Spleen (tissue), 11 donors: ENCODE measurements around the gene CEP112. TPM values are rescaled to one million over a fixed set of nuclear protein-coding genes. Genes with fewer than 3 reads are reported as not detected.

ENCODE experiments used
- DNase-seq: peaks from one replicate; pipeline ENCODE4 v3.0.0-alpha.2; 2020
- H3K27ac ChIP-seq, 8 donors: fragments of 200-600 bp; sonication (generic) in 7 of 8; 1 replicate in 4 of 8; 2 replicates in 4 of 8; pipeline versions ENCODE4 v1.5.0 to v1.8.0; 2016 to 2021; ENCODE audit warnings: inconsistent platforms in 4 of 8, mild to moderate bottlenecking in 4 of 8, moderate library complexity in 1 of 8
- H3K27me3 ChIP-seq, 7 donors: fragments of 200-600 bp; sonication (generic) in 6 of 7; replicated peaks in 1 of 7; 1 replicate in 4 of 7; 2 replicates in 3 of 7; pipeline versions ENCODE4 v1.5.0 to v1.8.0; 2016 to 2021; ENCODE audit warnings: inconsistent platforms in 3 of 7, mild to moderate bottlenecking in 1 of 7
- H3K36me3 ChIP-seq, 6 donors: fragments of 200-600 bp; sonication (generic) in 5 of 6; 1 replicate in 4 of 6; 2 replicates in 2 of 6; pipeline versions ENCODE4 v1.5.0 to v1.8.0; 2016 to 2021; ENCODE audit warnings: inconsistent platforms in 2 of 6
- H3K4me1 ChIP-seq, 6 donors: fragments of 200-600 bp; sonication (generic) in 5 of 6; 1 replicate in 3 of 6; 2 replicates in 3 of 6; pipeline versions ENCODE4 v1.5.0 to v1.8.0; 2016 to 2021; ENCODE audit warnings: inconsistent platforms in 3 of 6
- H3K4me3 ChIP-seq, 8 donors: fragments of 200-600 bp; sonication (generic) in 7 of 8; 1 replicate in 4 of 8; 2 replicates in 4 of 8; pipeline versions ENCODE4 v1.5.0 to v1.8.0; 2016 to 2021; ENCODE audit warnings: inconsistent platforms in 4 of 8, mild to moderate bottlenecking in 4 of 8, moderate library complexity in 2 of 8
- H3K9me3 ChIP-seq, 8 donors: fragments of 200-600 bp; sonication (generic) in 7 of 8; 1 replicate in 4 of 8; 2 replicates in 4 of 8; pipeline versions ENCODE4 v1.5.0 to v1.8.0; 2016 to 2021; ENCODE audit warnings: inconsistent platforms in 4 of 8
- POLR2A ChIP-seq, 3 donors: fragments of 450-650 bp; IDR thresholded peaks; one replicate each; pipeline ENCODE4 v1.5.1; 2017; ENCODE audit warnings: antibody characterized with exemption in 3 of 3, mild to moderate bottlenecking in 1 of 3
- POLR2AphosphoS5 ChIP-seq, 3 donors: sonication (generic); formaldehyde crosslinking; IDR thresholded peaks; one replicate each; pipeline ENCODE4 v1.5.1; 2017; ENCODE audit warnings: antibody characterized with exemption in 3 of 3
- WGBS, 5 donors: extraction: QIAGEN DNeasy Blood & Tissue Kit in 3 of 5; methylation state at CpG; one replicate each; pipeline versions ENCODE4 v1.1.5 to v1.1.7; 2013 to 2018; 5-methylcytosine and 5-hydroxymethylcytosine counted together
- intact Hi-C: fragments of 100-400 bp; cut with DNase I; formaldehyde crosslinking; loops from one replicate; pipeline ENCODE4 v1.15.0; 2023; ENCODE audit warnings: low total_unique reads
- polyA plus RNA-seq, 3 donors: library from polyadenylated mRNA; stranded (reverse); fragments of 200-250 nt; gene quantifications; one replicate each; pipeline ENCODE4 v1.2.1, GENCODE V29; 2013
- total RNA-seq, 7 donors: library from RNA; depleted of rRNA in 3 of 7; stranded (reverse); fragments of >200 nt in 3 of 7; fragmentation: NEBNext Ultra II Directional in 4 of 7; extraction: Animal tissue kit (Norgen Biotek cat#: 25700) in 4 of 7; gene quantifications; one replicate each; pipeline versions ENCODE4 v1.1.0 to v1.2.1, GENCODE V29; 2016 to 2021
- TF ChIP-seq, protein P1 (sequence below), 11 experiments: fragments of 200-600 bp in 7 of 11; fragments of 450-650 bp in 4 of 11; sonication (generic) in 4 of 11; IDR thresholded peaks in 8 of 11; conservative IDR thresholded peaks in 3 of 11; 1 replicate in 7 of 11; 2 replicates in 4 of 11; pipeline versions ENCODE4 v1.4.0 to v1.8.0; 2016 to 2021; ENCODE audit warnings: antibody characterized with exemption in 11 of 11, inconsistent platforms in 4 of 11, mild to moderate bottlenecking in 1 of 11
- donor health status: healthy with polysubstance abuse.
- donor health status: DM: no; HTN: no; CAD: no; lungs with moderate emphysema.
- donor health status: DM: no; HTN: no; CAD: no.
- donor health status: Bipolar disorder and iron deficiency.
- donor health status: healthy.
- donor health status: DM: no; HTN: no; CAD: no.
- donor health status: DM: yes; HTN: yes; CAD: no.

Gene CEP112
- total and polyA plus RNA-seq, 10 donors: 3.1 to 31.0 (median 16.8) TPM

DNA sequence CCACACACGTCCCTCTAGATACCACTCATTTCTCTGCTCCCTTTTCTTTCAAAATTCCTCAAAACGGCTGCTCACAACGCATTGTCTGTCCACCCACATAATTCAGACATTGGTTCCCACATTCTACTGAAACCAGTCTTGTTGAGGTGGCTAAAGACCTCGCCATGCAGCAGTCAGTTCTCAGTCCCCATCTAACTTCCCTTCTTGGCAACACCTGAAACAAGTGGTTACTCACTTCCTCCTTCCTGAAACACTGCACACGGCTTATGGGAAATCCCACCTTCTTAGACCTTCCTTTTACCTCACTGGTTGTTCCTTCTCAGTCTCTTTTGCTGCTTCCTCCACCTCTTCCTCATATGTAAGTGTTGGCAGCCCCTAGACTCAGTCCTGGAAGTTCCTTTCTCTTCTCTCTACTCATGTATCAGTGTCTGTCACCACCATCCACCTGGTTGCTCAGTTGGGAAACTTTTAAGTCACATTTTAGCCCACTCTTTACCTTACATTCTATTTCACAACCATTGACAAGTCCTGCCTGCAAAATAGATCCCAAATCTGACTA, 277.1 kb downstream of the CEP112 start:
- TF ChIP-seq POLR2A (IDR thresholded peaks at IDR 0.05) (no peak), POLR2AphosphoS5 (IDR thresholded peaks at IDR 0.05) (no peak)
- TF ChIP-seq, protein P1, sequence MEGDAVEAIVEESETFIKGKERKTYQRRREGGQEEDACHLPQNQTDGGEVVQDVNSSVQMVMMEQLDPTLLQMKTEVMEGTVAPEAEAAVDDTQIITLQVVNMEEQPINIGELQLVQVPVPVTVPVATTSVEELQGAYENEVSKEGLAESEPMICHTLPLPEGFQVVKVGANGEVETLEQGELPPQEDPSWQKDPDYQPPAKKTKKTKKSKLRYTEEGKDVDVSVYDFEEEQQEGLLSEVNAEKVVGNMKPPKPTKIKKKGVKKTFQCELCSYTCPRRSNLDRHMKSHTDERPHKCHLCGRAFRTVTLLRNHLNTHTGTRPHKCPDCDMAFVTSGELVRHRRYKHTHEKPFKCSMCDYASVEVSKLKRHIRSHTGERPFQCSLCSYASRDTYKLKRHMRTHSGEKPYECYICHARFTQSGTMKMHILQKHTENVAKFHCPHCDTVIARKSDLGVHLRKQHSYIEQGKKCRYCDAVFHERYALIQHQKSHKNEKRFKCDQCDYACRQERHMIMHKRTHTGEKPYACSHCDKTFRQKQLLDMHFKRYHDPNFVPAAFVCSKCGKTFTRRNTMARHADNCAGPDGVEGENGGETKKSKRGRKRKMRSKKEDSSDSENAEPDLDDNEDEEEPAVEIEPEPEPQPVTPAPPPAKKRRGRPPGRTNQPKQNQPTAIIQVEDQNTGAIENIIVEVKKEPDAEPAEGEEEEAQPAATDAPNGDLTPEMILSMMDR (IDR thresholded peaks at IDR 0.05 in 8 of 11, conservative IDR thresholded peaks at IDR 0.05 in 3 of 11): no peak

DNA sequence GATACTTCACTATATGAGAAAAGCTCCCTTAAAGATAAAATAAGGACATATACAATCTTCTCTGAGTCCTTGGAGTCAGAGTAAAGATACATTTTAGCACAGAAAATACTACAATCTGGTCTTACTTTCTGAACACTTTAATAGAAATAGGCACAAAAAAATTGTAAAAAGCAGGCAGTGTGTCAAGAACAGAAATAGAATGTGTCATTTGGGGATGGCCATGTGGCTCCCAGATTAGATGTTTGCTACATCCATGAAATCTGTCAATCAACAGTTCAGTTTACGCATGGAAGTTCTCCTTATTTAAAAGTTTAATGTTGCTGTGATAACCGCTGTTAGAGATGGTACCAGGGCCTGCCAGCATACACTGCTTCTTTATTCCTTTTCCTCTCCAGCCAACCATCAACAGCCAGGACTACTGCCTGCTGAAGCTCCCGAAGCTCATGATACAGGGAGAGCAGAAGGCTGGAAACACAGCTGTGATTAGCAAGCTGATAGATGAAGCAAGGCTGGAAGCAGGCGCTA, 278.5 kb downstream of the CEP112 start:
- TF ChIP-seq POLR2A (IDR thresholded peaks at IDR 0.05) (no peak), POLR2AphosphoS5 (IDR thresholded peaks at IDR 0.05) (no peak)
- TF ChIP-seq, protein P1 (IDR thresholded peaks at IDR 0.05 in 8 of 11, conservative IDR thresholded peaks at IDR 0.05 in 3 of 11): no peak
- H3K36me3 ChIP-seq: no peaks in the 10 kb centered on the region
- no peaks in the 10 kb centered on the region for H3K27me3 ChIP-seq
- 88 to 98% (median 97%) methylated on average over 4 of the region's 4 CpGs for WGBS, 5 donors
- intact Hi-C loops: no loop called here
- H3K4me1 ChIP-seq: no peaks in the 10 kb centered on the region
- no peak for DNase-seq
- H3K27ac ChIP-seq: no peak overlapping the region
- no peak overlapping the region for H3K4me3 ChIP-seq
- H3K9me3 ChIP-seq: peaks cover 0 to 33% (median 18%) of the 10 kb centered on the region in 8 donors

More for the DNA sequence above, 277.1 kb downstream of the CEP112 start:
- peaks cover 0 to 12% (median 1%) of the 10 kb centered on the region in 6 donors for H3K4me1 ChIP-seq
- WGBS, 5 donors: 58 to 62% (median 60%) methylated on average over 5 of the region's 5 CpGs
- no peaks in the 10 kb centered on the region for H3K36me3 ChIP-seq
- peaks cover 0 to 25% (median 18%) of the 10 kb centered on the region in 8 donors for H3K9me3 ChIP-seq
- no peak overlapping the region for H3K27ac ChIP-seq
- no peaks in the 10 kb centered on the region for H3K27me3 ChIP-seq
- no peak for DNase-seq
- no peak overlapping the region for H3K4me3 ChIP-seq
- intact Hi-C loops: no loop called here

DNA sequence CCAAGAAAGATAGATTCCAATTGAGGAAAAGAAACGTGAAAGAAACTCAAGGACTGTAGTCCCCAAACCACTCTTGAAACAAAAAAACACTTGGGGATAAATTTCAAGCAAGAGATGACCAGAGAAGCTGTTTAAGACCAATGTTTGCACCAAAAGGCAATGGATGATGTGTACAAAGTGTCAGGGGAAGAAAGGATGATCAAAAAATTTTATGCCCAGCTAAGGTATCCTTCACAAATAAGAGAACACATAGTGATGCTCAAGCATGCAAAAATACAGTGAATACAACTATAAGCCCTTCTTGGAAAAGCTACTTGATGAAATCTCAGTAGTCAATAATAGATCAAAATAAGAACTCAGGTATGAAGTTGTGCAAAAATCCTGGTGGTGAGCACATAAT, 281.1 kb downstream of the CEP112 start:
- no peaks in the 10 kb centered on the region for H3K27me3 ChIP-seq
- H3K9me3 ChIP-seq: peaks cover 0 to 33% (median 18%) of the 10 kb centered on the region in 8 donors
- intact Hi-C loops: no loop called here
- no peaks in the 10 kb centered on the region for H3K4me1 ChIP-seq
- TF ChIP-seq POLR2AphosphoS5 (IDR thresholded peaks at IDR 0.05) (no peak), POLR2A (IDR thresholded peaks at IDR 0.05) (no peak)
- TF ChIP-seq, protein P1 (IDR thresholded peaks at IDR 0.05 in 8 of 11, conservative IDR thresholded peaks at IDR 0.05 in 3 of 11): no peak
- WGBS, 5 donors: 78 to 91% (median 84%) methylated on average over 1 of the region's 1 CpG
- no peak overlapping the region for H3K27ac ChIP-seq
- no peak overlapping the region for H3K4me3 ChIP-seq
- no peaks in the 10 kb centered on the region for H3K36me3 ChIP-seq
- DNase-seq: no peak

DNA sequence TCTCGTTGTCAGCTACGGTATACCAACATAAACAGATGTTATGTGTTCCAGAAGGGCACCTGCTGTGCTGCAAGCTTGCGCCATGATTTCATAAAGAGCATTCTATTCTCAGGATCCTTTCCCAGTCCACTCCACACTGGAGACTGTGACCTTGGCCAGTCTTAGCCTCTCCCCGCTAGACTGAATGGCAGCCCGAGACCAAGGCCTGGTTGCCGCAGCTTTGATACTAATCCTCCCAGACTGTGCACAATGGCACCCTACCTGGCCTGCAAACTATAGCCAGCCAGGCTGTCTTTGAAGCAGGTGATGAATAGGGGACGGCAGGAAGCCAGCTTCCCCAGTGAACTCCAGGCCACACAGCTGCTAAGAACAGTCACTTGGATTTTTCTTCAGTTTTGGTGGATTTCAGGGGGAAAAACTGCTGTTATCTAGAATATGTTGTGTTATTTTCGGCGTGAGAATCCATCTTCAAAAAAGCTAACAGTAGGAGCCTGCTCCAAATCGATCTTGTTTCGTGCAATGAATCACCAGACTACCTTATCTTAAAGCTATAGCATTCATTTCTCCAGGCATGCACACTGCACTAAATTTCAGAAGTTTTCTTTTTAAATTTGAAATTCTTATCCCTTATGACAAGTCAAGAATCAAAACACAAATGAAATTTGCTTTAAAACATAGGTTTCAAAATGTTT, 289.0 kb downstream of the CEP112 start:
- no peak for TF ChIP-seq POLR2AphosphoS5 (IDR thresholded peaks at IDR 0.05)
- no peak for TF ChIP-seq POLR2A (IDR thresholded peaks at IDR 0.05)
- TF ChIP-seq, protein P1 (IDR thresholded peaks at IDR 0.05 in 8 of 11, conservative IDR thresholded peaks at IDR 0.05 in 3 of 11): no peak
- Histone ChIP-seq H3K9me3 (no peaks in the 10 kb centered on the region), H3K27me3 (no peaks in the 10 kb centered on the region), H3K4me1 (no peaks in the 10 kb centered on the region), H3K36me3 (no peaks in the 10 kb centered on the region), H3K27ac (no peak overlapping the region), H3K4me3 (no peak overlapping the region)
- intact Hi-C loops: no loop called here
- no peak for DNase-seq
- WGBS, 5 donors: 88 to 92% (median 90%) methylated on average over 11 of the region's 11 CpGs
